GM21576 (cell line): ENCODE data around the gene CREBRF.
"Not testable (repeated sequence)": the region's sequence is repeated elsewhere in the genome, so short reads cannot be mapped to it uniquely, and the experiment has no call there.

Experiments
- ATAC-seq: cut with Tn5 transposase; IDR thresholded peaks from one replicate; pipeline ENCODE4 v1.9.1; 2021; ENCODE audit warnings: mild to moderate bottlenecking, moderate library complexity; ENCODE audit not compliant: unreplicated experiment

CREBRF gene

DNA sequence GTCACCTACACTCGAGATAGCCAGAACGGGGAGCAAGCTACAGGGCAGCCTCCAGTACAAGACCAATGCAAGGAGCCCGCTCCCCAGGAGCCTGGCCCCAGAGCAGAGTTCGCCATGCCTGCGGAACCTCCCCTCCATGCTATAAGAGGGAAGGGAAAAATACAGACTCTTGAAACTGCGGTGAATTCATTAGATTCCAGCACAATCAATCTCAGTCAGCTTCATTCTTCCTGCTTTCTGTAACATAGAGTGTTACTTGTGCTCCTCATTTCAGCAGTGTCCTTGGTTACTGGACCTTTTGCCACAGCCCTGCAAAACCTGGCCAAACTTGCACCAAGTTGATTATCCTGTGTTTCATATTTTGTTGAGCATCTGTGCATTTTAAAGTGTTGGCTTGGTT is 22.2 kb upstream of the CREBRF start:
- no peak for ATAC-seq

DNA sequence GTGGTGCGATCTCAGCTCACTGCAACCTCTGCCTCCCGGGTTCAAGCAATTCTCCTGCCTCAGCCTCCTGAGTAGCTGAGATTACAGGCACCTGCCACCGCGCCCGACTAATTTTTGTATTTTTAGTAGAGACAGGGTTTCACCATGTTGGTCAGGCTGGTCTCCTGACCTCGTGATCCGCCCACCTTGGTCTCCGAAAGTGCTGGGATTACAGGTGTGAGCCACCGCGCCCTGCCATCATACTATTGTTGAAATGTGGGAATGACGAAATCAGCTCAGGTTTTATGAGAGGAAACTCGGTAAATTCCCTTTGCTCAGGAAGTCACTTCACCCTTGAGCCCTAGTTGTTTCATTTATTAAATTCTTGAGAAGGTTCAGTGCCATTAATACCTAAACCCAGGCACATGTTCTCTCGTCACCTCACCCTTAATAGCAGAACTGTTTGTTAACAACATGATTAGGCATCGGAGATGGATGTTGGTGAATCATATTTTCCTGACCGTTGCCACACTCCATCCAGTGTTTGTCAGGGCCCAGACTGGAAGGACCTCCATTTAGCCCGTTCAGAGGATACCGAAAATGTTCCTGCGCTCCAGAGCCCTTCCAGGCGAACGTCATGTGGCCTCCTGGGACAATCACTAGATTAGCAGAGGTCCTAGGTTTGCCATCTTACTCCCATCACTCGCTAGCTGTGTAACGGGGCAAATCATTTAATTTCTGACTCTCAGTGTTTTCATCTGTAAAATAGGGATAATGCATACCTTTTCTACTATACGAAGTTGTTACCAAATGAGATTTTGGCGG is 20.0 kb upstream of the CREBRF start:
- ATAC-seq, result peak; percentile 61

- ATAC-seq, result no peak
Observed at GRCh38 chr5:173039188-173039587, 17.0 kb upstream of the CREBRF start.

DNA sequence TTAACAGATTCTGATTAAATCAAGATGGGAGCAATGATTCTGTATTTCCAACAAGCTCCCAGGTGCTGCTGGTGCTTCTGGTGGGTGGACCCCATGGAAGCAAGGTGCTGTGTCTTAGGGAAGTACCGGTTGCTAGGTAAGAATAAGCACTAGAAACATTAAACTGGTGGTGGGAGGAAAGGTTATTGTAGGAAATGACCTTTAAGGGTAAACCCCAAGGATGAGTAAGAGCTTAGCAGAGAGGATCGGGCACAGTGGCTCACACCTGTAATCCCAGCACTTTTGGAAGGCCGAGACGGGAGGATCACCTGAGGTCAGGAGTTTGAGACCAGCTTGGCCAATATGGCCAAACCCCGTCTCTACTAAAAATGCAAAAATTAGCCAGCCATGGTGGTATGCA is 16.2 kb upstream of the CREBRF start:
- no peak for ATAC-seq

DNA sequence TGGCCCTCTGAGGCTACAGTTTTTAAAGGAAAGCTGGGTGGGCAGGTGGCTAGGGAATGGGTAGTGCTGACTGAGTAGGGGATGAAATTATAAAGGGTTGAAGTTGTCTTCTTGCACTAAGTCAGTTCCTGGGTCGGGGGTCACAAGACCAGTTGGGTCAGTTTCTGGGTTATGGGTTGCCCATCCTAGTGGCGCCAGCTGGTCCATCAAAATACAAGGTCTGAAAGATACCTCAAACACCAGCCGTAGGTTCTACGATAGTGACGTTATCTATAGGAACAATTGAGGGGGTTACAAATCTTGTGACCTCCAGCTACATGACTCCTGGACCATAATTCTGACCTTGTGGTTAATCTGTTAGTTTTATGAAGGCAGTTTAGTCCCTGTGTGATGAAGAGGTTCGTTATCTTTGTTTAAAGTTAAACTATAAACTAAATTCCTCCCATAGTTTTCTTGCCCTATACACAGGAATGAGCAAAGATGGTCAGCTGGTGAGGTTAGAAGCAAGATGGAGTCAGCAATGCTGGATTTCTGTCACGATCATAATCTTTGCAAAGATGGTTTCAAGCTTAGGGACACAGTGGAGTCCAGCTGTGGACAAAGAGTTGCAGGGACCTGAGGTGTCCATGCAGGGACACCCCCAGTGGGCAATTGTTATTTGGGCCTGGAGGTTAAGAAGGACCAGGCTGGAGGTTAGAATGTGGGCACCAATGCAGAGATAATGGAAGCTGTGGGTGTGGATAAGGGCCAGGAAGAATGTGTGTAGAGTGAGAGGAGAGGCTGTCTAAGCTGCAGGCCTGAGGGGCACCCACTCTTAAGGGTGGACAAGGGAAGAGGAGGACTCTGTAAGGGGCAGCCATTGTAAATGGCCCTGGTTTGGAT is 14.0 kb upstream of the CREBRF start:
- ATAC-seq, result no peak

GRCh38 chr5:173042763-173043107 is 13.4 kb upstream of the CREBRF start:
- ATAC-seq, result no peak

DNA sequence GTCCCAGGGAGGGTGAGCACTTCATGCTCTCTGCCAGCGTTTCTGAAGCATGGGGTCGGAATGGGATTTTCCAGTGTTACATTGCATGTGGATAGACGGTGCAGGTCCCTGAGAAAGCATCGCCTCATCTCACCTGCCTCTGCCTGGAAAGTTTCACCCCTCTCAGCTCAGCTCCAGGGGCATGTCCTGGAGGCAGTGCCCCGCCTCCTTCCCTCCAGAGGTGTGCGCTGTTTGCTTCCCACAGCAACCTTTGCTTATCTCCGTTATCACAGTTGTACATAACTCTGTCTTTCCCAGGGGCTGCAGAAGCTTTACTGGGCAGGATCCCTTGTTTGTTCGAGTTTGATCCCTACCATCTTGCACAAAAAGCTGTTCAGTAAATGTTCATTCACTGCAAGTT is 10.7 kb upstream of the CREBRF start:
- no peak for ATAC-seq

- not testable (repeated sequence) for ATAC-seq
Observed at GRCh38 chr5:173047096-173047837, 8.9 kb upstream of the CREBRF start.

DNA sequence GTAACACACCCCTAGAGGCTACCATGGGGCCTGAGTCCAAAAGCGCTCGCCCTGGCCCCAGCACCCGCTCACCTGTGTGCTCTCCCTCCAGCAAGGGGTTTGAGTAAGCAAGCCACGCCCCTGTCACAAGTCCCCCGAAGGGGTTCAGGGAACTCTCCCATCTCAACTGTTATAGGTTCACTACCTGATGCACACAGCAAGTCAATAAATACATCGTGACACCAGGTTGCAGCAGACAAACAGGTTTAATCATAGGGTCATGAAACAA is 8.4 kb upstream of the CREBRF start:
- ATAC-seq, result no peak

DNA sequence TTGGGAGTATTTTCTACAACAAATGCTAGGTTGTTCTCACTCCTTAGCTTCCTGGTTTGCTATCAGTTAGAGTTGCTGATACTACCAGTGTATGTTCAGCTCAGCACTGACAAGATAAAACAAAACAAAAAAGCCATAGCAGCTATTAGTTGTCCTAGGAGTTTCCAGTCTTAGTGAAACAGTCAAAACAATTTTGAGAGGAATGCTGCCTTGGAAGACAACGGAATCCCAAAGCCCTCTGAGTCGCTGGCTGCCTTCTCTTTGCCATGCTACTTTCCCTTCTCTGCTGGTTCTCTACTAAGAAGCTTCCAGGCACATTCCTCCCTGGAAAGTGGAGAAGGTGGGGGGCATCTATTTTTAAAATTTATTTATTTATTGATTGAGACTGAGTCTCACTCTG is 5.4 kb upstream of the CREBRF start:
- ATAC-seq, result no peak

DNA sequence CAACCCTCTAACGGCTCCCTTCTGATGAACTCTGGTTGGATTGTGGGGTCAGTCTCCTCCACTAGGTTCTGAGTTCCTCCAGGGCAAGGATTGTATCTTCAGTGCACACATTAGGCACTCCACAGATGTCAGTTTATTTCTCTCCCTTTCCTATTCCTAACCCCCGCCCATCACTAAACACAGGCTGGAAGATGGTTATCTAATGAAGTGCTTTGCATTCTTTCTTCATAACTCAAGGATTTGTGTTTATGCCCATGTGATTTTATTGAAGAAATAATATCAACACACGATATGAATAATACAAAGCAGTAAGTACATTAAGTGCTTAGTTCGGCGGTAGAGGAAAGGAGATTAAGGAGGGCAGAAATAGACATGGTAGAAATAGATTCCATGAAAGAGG is 4.4 kb upstream of the CREBRF start:
- no peak for ATAC-seq

DNA sequence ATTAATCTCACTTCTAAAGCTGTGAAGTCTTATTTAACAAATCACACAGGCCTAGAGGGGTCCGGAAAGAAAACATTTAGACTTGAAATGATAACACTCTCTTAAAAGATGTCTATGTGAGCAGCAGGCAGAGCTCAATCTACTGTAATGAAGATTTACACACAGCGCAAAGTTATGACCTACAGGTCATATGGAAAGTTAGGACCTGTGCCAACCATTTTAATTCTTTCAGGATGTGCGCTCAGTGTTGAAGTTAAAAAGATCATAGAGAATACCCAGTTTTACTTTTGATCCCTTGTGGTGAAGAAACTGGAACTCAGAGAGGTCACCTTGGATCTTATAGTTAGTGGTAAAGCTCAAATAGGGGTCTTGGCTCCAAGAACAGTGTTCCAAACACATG is 3.1 kb upstream of the CREBRF start:
- ATAC-seq, result no peak

DNA sequence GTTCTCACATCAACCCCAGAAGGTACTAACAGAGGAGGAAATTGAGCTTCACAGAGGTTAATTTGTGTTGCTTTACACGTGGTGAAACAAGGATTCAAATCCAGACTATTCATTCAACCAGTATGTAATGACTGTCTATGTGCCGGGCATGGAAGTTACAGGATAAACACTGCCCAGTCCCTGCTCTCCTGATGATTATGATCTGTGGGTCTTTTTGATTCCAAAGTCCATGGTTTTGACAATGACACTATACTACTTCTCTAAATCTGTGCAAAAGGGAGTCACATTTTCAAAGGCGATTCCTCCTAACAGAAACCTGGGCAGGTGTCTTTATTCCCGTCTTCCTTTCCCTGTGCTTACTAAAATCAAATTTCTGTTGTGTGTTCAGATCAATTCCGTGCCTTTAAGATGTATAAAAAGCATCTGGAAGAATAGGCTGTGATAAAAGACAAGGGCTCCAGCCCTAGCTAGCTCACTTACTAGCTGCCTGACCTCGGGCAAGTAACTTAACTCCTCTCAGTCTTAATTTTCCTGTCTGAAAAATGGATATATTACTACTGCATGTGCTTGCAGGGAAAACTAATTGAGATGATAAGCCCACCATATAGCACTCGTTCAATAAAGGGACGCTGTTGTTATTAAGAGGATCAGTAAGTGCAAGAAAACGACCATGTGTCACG is 970 bp upstream of the CREBRF start:
- no peak for ATAC-seq

DNA sequence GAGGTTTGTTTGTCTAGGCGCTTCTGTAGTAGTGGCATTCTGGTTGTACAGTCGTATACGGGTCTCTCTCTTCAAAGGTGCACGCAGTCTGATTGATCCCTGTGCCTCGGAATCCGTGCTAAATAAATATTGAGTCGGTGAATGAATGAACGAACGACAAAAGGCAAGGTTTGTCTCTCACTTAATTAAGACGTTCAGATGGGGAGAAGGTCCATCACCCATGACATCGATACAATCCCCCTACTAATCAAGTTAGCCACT is 500 bp upstream of the CREBRF start:
- peak; percentile 0 for ATAC-seq

DNA sequence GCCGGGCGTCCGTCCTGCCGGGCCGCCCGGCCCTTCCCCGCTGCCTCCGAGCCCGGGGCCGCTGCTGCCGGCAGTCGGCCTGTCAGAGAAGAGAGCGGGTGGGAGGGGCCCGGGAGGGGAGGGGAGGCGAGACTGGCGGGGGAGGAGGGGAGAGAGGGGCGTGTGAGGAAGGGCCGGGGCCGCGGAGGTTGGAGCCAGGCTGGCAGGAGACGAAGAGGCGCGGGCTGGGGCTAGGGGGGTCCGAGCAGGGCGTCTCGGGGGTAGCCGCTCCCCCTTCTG is 570 bp downstream of the CREBRF start:
- ATAC-seq, result peak; percentile 22

- ATAC-seq, result peak; percentile 75
Observed at GRCh38 chr5:173057062-173057924, 1.1 kb downstream of the CREBRF start.

DNA sequence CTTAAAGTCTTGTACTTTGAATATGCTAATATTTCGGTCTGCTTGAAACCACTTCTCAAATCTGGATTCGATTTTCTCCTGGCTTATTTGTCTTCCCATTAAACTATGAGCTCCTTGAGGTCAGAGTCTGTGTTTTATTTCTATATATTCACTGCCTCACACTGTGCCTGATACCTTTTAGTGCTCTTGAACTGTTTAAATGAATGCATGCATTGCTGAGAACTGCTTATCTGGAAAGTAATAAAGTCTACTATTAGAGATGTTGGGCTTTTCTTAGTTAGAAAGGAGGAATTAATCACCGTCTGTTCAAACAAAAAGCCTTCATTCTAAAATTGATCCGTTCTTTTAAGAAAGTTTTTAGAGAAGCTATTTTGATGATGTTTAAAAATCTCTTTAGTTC is 6.0 kb downstream of the CREBRF start:
- no peak for ATAC-seq

DNA sequence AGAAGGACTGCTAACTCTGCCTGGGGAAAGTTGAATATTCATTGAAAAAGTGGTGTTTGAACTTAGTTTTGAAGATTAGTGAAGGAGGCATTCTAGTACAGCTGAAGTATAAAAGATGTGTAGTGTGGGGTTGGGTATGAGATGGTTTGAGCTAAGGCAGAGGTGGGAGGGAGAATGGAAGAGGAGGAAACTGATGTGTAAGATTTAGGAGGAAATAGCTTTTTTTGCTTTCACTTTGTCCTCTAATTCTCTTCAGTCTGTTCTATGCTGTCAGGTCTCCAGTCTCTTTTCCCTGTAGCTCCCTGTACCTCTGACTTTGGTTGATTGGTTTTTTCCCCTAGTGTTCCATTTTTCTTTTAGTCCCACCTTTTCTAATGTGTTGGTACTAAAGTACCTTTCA is 9.0 kb downstream of the CREBRF start:
- peak; percentile 52 for ATAC-seq

DNA sequence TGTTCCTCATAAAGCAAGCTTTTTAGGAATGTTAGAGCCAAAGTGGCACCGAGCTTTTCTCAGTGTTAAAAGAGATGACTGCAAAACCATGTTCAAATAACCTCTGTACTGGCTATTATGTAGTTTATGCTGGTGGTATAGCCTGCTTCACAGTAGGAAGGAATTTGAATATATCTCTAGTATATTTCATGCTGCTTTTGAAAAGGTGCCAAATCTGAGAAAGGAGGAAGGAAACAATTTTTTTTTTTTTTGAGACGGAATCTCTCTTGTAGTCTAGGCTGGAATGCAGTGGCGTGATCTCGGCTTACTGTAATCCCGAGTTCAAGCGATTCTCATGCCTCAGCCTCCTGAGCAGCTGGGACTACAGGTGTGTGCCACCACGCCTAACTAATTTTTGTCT is 13.5 kb downstream of the CREBRF start:
- ATAC-seq, result no peak

DNA sequence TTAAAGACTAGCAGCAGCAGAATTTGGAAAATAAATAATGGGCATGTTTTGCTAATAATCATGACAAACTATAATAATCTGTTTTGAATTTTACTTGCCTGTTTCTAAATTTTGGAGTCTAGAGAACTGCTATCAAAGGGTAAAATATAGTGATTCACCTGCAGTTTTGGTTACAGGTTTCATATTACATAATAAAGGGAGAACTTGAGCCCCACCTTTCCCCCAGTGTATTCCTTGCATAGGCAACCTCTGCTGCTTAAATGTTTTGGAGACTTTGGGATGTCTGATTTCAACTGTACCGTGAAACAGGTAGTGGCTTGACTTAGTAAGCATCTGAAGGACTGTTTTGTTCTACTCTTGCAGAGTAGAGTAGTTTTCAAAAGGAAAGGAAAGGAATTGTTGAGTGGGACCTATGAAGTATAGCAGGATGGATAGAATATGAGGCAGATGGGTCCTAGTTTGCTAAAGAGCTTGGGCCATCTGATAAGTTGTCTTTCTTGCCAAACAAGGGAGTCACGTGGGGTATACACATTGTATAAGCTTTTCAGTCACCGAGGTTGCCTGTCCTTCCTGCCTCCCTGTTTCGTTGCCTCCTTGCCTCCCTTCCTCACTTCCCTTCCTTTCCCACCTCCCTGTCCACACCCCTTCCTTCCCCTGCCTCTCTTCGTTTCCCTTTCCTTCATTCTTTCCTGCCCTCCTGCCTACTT is 19.1 kb downstream of the CREBRF start:
- no peak for ATAC-seq
